Measurements from ENCODE around the gene ZNF425. TPM values are rescaled to one million over a fixed set of nuclear protein-coding genes. Genes with fewer than 3 reads are reported as not detected.
"Not testable (repeated sequence)": the region's sequence is repeated elsewhere in the genome, so short reads cannot be mapped to it uniquely, and the experiment has no call there.

Gene ZNF425, protein sequence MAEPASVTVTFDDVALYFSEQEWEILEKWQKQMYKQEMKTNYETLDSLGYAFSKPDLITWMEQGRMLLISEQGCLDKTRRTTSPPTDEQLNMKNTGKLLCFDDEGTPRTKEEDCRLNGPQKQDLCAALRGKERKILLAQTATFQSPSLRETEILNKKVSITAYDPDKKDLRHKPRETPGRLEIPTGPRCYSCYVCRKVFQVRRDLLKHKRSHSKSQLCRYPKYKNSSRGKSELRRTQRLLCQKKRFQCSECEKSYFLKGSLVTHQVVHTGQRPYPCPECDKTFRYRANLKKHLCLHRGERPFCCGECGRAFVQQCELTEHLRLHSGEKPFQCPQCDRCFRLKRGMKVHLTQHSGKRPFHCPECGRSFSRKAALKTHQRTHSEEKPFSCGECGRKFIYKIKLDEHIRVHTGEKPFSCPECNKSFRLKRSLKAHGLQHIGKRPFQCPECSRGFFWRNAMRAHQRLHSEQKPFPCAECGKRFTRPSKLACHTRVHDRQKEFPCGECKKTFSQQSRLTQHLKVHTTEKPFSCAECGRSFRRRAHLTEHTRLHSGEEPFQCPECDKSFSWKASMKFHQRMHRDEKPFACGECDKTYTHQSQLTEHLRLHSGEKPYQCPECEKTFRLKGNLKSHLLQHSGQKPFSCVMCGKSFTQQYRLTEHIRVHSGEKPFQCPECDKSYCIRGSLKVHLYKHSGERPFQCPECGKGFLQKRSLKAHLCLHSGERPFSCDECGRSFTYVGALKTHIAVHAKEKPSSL
- polyA plus RNA-seq (ENCODE audit: insufficient read length), result 3.0 TPM

DNA sequence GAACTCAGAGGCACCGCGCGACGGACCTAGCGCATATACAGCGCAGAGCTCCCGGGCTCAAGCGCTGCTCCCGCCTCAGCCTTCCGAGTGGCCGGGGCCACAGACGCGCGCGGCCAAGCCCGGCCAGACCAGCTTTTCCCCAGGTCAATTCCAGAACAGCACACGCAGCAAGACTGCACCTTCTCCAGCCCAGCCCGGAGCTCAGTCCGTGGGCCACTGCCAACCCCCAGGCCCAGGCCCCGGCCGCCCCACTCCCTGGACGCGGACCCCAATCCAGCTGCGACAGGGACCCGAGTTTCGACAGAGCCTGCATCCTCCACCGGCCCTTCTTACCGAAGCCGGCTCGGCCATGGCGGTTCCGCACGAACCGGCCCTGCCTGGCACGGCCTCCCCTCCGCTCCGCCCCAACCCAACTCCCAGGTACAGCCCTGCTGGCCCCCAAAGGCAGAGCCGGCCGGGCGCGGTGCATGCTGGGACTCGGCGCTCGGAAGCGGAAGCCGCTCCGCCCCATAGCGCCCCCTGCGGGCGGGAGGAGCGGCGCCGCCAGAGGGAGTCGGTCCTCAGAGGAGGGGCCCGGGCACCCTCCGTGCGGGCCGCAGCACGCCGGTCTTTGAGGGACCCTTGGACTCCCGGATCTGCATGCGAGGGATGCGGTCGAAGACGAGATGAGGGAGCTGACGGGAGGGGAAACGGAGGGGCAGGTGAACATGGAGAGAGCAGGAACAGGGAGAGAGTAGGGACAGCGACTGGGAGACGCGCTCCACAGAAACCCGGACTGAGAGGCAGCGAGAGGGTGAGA lies at the start of gene ZNF425:
TSS of gene ZNF425 (minus strand) at position 462 of the 799 bp plus-strand sequence. CDS start at position 351, 111 bp downstream.
- no peak for DNase-seq (ENCODE audit: low read depth)

GRCh38 chr7:149175150-149175549 lies 49.0 kb upstream of the ZNF425 start:
- DNase-seq (ENCODE audit: low read depth), result no peak

GRCh38 chr7:149172534-149172920 lies 46.4 kb upstream of the ZNF425 start:
- DNase-seq (ENCODE audit: low read depth), result no peak

GRCh38 chr7:149171892-149172533 lies 45.9 kb upstream of the ZNF425 start:
- no peak for DNase-seq (ENCODE audit: low read depth)

DNA sequence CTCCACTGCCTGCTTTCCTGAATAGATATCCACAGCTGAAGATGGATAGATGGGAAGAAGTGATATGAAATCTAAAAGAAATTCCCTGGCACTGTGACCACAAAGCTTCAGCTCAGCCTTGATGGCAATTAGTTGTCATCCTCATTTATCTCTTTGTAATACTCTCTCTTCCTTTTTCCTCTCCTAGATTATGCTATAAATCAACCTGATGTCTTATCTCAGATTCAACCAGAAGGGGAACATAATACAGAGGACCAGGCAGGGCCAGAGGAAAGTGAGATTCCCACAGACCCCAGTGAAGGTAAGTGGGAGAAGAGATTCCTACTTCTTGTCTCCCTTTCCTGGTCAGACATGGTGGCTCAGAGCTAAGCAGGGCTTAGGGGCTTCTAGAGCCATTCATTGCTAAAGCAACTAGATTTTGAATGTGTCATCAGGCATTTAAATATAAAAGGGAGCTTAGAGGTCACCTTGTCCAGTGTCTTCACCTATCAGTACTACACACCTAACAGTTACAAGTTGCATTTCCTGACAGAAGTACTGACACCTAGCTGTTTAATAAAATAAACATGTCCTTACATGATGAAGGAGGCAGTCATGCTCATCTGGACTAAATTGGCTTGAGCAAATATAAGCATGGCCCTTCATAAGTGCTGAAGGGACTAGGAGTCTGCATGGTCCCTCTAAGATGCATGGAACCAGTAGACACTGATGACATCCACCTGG lies 40.7 kb upstream of the ZNF425 start:
- no peak for DNase-seq (ENCODE audit: low read depth)

DNA sequence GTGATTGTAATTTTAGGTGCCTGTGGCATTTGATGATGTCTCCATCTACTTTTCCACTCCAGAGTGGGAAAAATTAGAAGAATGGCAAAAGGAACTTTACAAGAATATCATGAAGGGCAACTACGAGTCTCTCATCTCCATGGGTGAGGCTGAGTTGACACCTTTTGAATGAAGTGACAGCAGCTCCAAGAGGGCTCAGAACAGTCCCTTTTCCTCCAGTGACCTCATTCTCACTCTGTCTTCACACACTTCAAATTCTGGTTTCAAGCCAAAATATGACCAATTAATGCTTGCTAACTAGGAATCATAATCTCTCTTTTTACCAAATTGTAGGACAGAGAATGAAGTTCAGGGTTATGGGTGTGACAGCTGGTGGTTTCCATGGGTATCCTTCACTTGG lies 40.0 kb upstream of the ZNF425 start:
- no peak for DNase-seq (ENCODE audit: low read depth)

GRCh38 chr7:149161241-149161848 lies 35.2 kb upstream of the ZNF425 start:
- no peak for DNase-seq (ENCODE audit: low read depth)

DNA sequence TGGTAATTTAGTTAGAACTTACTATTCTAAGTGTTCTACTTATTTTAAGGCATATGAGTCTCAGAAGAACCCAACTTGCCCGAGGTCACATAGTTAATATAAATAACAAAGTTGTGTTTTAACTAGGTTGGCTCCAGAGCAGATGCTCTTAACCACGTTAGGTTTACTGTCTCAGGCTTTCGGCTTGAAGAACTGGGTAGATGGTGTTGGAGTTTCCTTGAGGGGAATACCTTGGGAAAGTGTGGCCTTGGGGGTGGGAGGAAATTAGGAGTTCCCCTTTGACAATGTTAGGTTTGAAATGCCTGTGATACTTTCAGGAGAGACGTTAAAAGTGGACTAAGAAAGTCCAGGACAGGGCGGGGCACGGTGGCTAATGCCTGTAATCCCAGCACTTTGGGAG lies 30.8 kb upstream of the ZNF425 start:
- no peak for DNase-seq (ENCODE audit: low read depth)

- DNase-seq (ENCODE audit: low read depth), result no peak
Measured at GRCh38 chr7:149154056-149154455, 27.9 kb upstream of the ZNF425 start.

- no peak for DNase-seq (ENCODE audit: low read depth)
Measured at GRCh38 chr7:149153346-149153745, 27.2 kb upstream of the ZNF425 start.

DNA sequence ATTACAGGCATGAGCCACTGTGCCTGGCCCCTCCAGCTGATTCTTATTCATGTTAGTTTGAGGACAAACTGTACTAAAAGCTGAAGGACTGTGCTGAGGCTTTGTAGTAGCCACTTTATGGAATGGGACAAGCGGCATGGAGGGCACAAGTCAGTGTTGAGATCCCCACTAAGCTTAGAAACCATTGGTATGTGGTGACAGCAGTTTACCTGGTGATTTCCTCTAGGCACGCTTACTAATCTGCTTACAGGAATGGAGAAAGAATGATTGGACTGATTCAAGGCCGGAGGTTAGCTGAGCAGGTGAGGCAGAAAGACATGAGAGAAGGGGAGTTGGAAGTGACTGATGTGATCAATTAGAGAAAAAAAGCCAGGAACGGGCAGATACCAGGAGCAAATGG lies 24.9 kb upstream of the ZNF425 start:
- no peak for DNase-seq (ENCODE audit: low read depth)

- DNase-seq (ENCODE audit: low read depth), result no peak
Measured at GRCh38 chr7:149147752-149148653, 21.9 kb upstream of the ZNF425 start.

DNA sequence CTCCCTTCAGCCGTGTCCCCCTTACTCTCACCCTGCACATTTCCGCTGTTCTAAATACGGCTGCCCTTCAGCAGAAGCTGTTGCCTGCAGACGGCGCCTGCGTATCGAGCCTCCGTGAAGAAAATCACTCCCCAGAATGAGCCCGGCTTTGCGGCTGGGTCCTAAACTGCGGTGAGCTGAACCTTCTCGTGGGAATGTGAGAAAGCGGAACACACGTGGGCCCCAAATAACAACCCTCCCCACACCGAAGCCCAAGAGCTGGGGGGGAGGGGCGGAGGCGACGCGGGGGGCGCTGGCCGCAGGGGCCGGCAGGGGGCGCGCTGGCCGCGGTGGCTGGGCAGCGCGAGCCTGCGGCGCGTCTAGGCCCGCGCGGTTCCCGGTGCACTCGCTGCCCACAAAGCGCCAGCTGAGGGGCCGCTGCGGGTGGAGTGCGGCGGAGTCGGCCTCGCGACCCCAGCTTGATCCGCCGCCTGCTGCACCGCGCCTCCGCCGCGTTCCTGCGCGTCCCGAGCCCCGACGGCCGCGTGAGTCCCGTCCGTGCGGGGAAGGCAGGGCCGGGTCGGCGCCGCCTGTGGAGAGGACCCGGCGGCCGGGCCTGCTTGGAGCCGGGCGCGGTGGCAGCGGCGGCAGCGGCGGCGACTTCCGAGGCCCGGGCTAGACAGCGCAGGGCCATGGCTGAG lies 21.1 kb upstream of the ZNF425 start, which contains the start of gene ZNF398:
TSS of gene ZNF398 (plus strand) at position 382 of the 680 bp plus-strand sequence. CDS start at position 672, 290 bp downstream.
- no peak for DNase-seq (ENCODE audit: low read depth)

GRCh38 chr7:149145031-149145845 lies 19.1 kb upstream of the ZNF425 start:
- no peak for DNase-seq (ENCODE audit: low read depth)

- DNase-seq (ENCODE audit: low read depth), result not testable (repeated sequence)
Measured at GRCh38 chr7:149144436-149144922, 18.4 kb upstream of the ZNF425 start.

DNA sequence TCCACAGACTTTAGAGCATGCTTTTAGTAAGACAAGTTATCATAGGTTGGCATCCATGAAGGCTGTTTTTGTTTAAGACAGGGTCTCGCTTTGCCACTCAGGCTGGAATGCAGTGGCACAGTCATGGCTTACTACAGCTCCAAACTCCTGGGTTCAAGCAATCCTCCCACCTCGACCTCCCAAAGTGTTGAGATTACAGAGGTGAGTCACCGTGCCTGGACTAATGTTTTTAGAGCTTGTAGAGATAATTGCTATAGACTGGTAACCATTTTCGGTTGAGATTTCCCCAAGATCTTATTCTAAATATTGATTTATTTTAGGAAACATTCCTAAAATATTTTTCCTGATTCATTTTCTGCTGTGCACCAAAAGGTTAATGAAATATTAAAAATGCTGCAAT lies 15.8 kb upstream of the ZNF425 start:
- DNase-seq (ENCODE audit: low read depth), result no peak

GRCh38 chr7:149140831-149141230 lies 14.7 kb upstream of the ZNF425 start:
- DNase-seq (ENCODE audit: low read depth), result no peak

- DNase-seq (ENCODE audit: low read depth), result no peak
Measured at GRCh38 chr7:149136118-149136517, 10.0 kb upstream of the ZNF425 start.

All from forelimb muscle (tissue), 1 donor.